ENCODE results near the gene RGS5. TPM values are rescaled to one million over a fixed set of nuclear protein-coding genes. Genes with fewer than 3 reads are reported as not detected.

Gene RGS5
- total RNA-seq, 1 experiment from 2014 or later: 4.6 TPM

DNA sequence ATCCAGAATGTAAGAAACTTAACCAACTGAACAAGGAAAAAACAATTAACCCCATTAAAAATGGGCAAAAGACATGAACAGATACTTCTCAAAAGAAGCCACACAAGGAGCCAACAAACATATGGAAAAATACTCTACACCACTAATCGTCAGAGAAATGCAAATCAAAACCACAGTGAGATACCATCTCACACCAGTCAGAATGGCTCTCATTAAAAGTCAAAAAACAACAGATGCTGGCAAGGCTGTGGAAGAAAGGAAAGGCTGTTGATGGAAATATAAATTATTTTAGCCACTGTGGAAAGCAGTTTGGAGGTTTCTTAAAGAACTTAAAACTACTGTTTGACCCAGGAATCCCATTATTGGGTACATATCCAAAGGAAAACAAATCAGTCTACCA lies 82.3 kb downstream of the RGS5 start:
- no TSS peak for BruUV-seq (replicated peaks)
- Histone ChIP-seq H3K79me2 (ENCODE audit: insufficient read depth, low read length) (no peaks in the 10 kb centered on the region), H4K20me1 (ENCODE audit: insufficient read depth) (no peaks in the 10 kb centered on the region), H3K4me1 (ENCODE audit: control insufficient read depth in 1 of 2, insufficient read depth in 2 of 2, low read length in 2 of 2) (no peaks in the 10 kb centered on the region), H3K36me3 (ENCODE audit: control insufficient read depth in 1 of 2, insufficient read depth in 2 of 2, low read length in 2 of 2) (no peaks in the 10 kb centered on the region), H3K9me3 (ENCODE audit: control insufficient read depth in 1 of 2, insufficient read depth in 1 of 2, low read depth in 1 of 2, low read length in 2 of 2) (no peaks in the 10 kb centered on the region), H3K9ac (ENCODE audit: low read length) (no peak overlapping the region), H3K27ac (ENCODE audit: low read depth, low read length) (no peak overlapping the region), H3K9me2 (ENCODE audit: insufficient read depth) (no peaks in the 10 kb centered on the region), H3K4me2 (ENCODE audit: low read length) (no peak overlapping the region), H2AFZ (ENCODE audit: low read depth, low read length, poor library complexity, severe bottlenecking) (no peak overlapping the region), H3K4me3 (replicated peaks in 1 of 2; ENCODE audit: low read depth in 1 of 2, low read length in 2 of 2) (no peak overlapping the region), H3K27me3 (ENCODE audit: insufficient read depth, low read length) (no peaks in the 10 kb centered on the region)
- DNase-seq (ENCODE audit: low read depth, low spot score) (no peak), ATAC-seq (no peak)
- TF ChIP-seq, protein P1, sequence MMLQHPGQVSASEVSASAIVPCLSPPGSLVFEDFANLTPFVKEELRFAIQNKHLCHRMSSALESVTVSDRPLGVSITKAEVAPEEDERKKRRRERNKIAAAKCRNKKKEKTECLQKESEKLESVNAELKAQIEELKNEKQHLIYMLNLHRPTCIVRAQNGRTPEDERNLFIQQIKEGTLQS (IDR thresholded peaks at IDR 0.05): no peak
- TF ChIP-seq JUND (IDR thresholded peaks at IDR 0.05) (no peak), YY1 (IDR thresholded peaks at IDR 0.05; ENCODE audit: extremely low read depth, insufficient replicate concordance, low read depth, low read length) (no peak), SP1 (IDR thresholded peaks at IDR 0.05; ENCODE audit: low read depth) (no peak), SRF (IDR thresholded peaks at IDR 0.05; ENCODE audit: low read depth) (no peak)
- ChIA-PET POLR2A (no interaction called here), RAD21 (ENCODE audit: low non-redundant PET in 1 of 2, low total read pairs in 2 of 2, uncharacterized antibody in 2 of 2, unreplicated experiment in 2 of 2) (no interaction called here), CTCF (no interaction called here)
- intact Hi-C loops (cut with micrococcal nuclease): no loop called here

DNA sequence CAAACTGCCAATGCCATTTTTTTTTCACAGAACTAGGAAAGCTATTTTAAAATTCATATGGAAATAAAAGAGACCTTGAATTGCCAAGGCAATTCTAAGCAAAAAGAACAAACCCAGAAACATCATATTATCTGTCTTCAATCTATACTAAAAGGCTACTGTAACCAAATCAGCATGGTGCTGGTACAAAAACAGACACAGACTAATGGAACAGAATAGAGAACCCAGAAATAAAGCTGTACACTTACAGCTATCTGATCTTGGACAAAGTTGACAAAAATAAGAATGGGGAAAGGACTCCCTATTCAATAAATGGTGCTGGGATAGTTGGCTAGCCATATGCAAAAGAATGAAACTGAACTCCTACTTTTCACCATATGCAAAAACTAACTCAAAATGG lies 83.0 kb downstream of the RGS5 start:
- Histone ChIP-seq H3K9me3 (ENCODE audit: control insufficient read depth in 1 of 2, insufficient read depth in 1 of 2, low read depth in 1 of 2, low read length in 2 of 2) (no peaks in the 10 kb centered on the region), H3K9ac (ENCODE audit: low read length) (no peak overlapping the region), H3K9me2 (ENCODE audit: insufficient read depth) (no peaks in the 10 kb centered on the region), H3K27me3 (ENCODE audit: insufficient read depth, low read length) (no peaks in the 10 kb centered on the region), H3K79me2 (ENCODE audit: insufficient read depth, low read length) (no peaks in the 10 kb centered on the region), H3K4me3 (replicated peaks in 1 of 2; ENCODE audit: low read depth in 1 of 2, low read length in 2 of 2) (no peak overlapping the region), H2AFZ (ENCODE audit: low read depth, low read length, poor library complexity, severe bottlenecking) (no peak overlapping the region), H3K36me3 (ENCODE audit: control insufficient read depth in 1 of 2, insufficient read depth in 2 of 2, low read length in 2 of 2) (no peaks in the 10 kb centered on the region), H3K4me1 (ENCODE audit: control insufficient read depth in 1 of 2, insufficient read depth in 2 of 2, low read length in 2 of 2) (no peaks in the 10 kb centered on the region), H3K4me2 (ENCODE audit: low read length) (no peak overlapping the region), H4K20me1 (ENCODE audit: insufficient read depth) (no peaks in the 10 kb centered on the region), H3K27ac (ENCODE audit: low read depth, low read length) (no peak overlapping the region)
- CTCF ChIA-PET: no interaction called here
- no TSS peak for BruUV-seq (replicated peaks)
- intact Hi-C loops (cut with micrococcal nuclease): no loop called here
- DNase-seq (ENCODE audit: low read depth, low spot score): no peak
- no peak for ATAC-seq
- RAD21 ChIA-PET (ENCODE audit: low non-redundant PET in 1 of 2, low total read pairs in 2 of 2, uncharacterized antibody in 2 of 2, unreplicated experiment in 2 of 2): no interaction called here
- POLR2A ChIA-PET: no interaction called here
- TF ChIP-seq EGR1 (IDR thresholded peaks at IDR 0.05; ENCODE audit: low read depth) (no peak), ZFX (IDR thresholded peaks at IDR 0.05) (no peak)
- TF ChIP-seq, protein P1 (IDR thresholded peaks at IDR 0.05): no peak
- TF ChIP-seq, protein P2, sequence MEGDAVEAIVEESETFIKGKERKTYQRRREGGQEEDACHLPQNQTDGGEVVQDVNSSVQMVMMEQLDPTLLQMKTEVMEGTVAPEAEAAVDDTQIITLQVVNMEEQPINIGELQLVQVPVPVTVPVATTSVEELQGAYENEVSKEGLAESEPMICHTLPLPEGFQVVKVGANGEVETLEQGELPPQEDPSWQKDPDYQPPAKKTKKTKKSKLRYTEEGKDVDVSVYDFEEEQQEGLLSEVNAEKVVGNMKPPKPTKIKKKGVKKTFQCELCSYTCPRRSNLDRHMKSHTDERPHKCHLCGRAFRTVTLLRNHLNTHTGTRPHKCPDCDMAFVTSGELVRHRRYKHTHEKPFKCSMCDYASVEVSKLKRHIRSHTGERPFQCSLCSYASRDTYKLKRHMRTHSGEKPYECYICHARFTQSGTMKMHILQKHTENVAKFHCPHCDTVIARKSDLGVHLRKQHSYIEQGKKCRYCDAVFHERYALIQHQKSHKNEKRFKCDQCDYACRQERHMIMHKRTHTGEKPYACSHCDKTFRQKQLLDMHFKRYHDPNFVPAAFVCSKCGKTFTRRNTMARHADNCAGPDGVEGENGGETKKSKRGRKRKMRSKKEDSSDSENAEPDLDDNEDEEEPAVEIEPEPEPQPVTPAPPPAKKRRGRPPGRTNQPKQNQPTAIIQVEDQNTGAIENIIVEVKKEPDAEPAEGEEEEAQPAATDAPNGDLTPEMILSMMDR (IDR thresholded peaks at IDR 0.05 in 2 of 3, conservative IDR thresholded peaks at IDR 0.05 in 1 of 3; ENCODE audit: borderline replicate concordance in 1 of 3, insufficient read depth in 1 of 3, low read depth in 2 of 3, low read length in 2 of 3): no peak

Measured in HCT116 (cell line).